Peyer's patch (tissue), 4 donors: ENCODE measurements around the gene FBXO38.

ENCODE experiments used
- CTCF ChIP-seq, 6 experiments: fragments of 450-650 bp in 4 of 6; fragments of 200-600 bp in 2 of 6; sonication (generic) in 1 of 6; IDR thresholded peaks; one replicate each; pipeline ENCODE4 v1.5.1; 2017 to 2019; ENCODE audit warnings: antibody characterized with exemption in 6 of 6, mild to moderate bottlenecking in 3 of 6, moderate library complexity in 1 of 6
- POLR2A ChIP-seq, 2 donors: fragments of 450-650 bp; IDR thresholded peaks; one replicate each; pipeline ENCODE4 v1.5.1; 2017; ENCODE audit warnings: antibody characterized with exemption in 2 of 2, mild to moderate bottlenecking in 2 of 2, moderate library complexity in 2 of 2

- TF ChIP-seq POLR2A (IDR thresholded peaks at IDR 0.05) (no peak), CTCF (IDR thresholded peaks at IDR 0.05) (no peak)
Observed at GRCh38 chr5:148452499-148453193, 68.9 kb downstream of the FBXO38 start.
